ENCODE results near the gene KISS1. TPM values are rescaled to one million over a fixed set of nuclear protein-coding genes. Genes with fewer than 3 reads are reported as not detected.

Gene KISS1
- total and polyA plus RNA-seq, 8 donors = 1.1 to 8.3 (median 1.6) TPM; not detected in 5

- no peak for DNase-seq
- intact Hi-C loops (cut with DNase I; ENCODE audit: low total_unique reads) = no loop called here
- TF ChIP-seq CTCF (IDR thresholded peaks at IDR 0.05) = no peak
- no peak for TF ChIP-seq EP300 (IDR thresholded peaks at IDR 0.05)
- TF ChIP-seq POLR2A (IDR thresholded peaks at IDR 0.05) = no peak
- TF ChIP-seq POLR2AphosphoS5 (IDR thresholded peaks at IDR 0.05) = no peak
- Histone ChIP-seq H3K9me3 (no peaks in the 10 kb centered on the region), H3K4me3 (no peak overlapping the region), H3K36me3 (peaks cover 0 to 53% (median 25%) of the 10 kb centered on the region in 4 donors), H3K27me3 (no peaks in the 10 kb centered on the region), H3K27ac (no peak overlapping the region), H3K4me1 (no peaks in the 10 kb centered on the region)
- 79 to 96% (median 90%) methylated on average over 3 of the region's 3 CpGs for WGBS, 5 donors
Measured at GRCh38 chr1:204141131-204141530, 55.2 kb downstream of the KISS1 start.

Other genes with a start within 250 kb of the KISS1 start
- 10 to 100 TPM; 10.5 to 42.6 (median 11.9) TPM for gene SOX13, start 123.4 kb downstream of the KISS1 start, total RNA-seq
- 1 to 10 TPM; 4.1 to 7.3 (median 7.2) TPM for gene SOX13, start 123.4 kb downstream of the KISS1 start, polyA plus RNA-seq
- 10 to 100 TPM in 1 of 5 donors, 1 to 10 TPM in 3, under 1 TPM in 1; 0.45 to 12.2 (median 6.6) TPM for gene ETNK2, start 44.4 kb downstream of the KISS1 start, total RNA-seq
- gene ETNK2, start 44.4 kb downstream of the KISS1 start, polyA plus RNA-seq = 1 to 10 TPM; 3.8 to 8.1 (median 7.8) TPM
- not detected for gene REN, start 30.2 kb downstream of the KISS1 start, total RNA-seq
- gene REN, start 30.2 kb downstream of the KISS1 start, polyA plus RNA-seq = under 1 TPM in 1 of 3 donors, not detected in 2; 0.08 TPM
- 1 to 10 TPM in 3 of 5 donors, not detected in 2; 1.8 to 7.1 (median 5.9) TPM for gene GOLT1A, start 17.5 kb upstream of the KISS1 start, total RNA-seq
- 10 to 100 TPM in 1 of 3 donors, 1 to 10 TPM in 2; 6.6 to 16.6 (median 7.6) TPM for gene GOLT1A, start 17.5 kb upstream of the KISS1 start, polyA plus RNA-seq
- gene PLEKHA6, start 163.4 kb upstream of the KISS1 start, total RNA-seq = 10 to 100 TPM; 12.5 to 97.9 (median 39.1) TPM
- gene PLEKHA6, start 163.4 kb upstream of the KISS1 start, polyA plus RNA-seq = 10 to 100 TPM in 2 of 3 donors, 1 to 10 TPM in 1; 6.4 to 37.5 (median 32.1) TPM
- gene PPP1R15B, start 215.3 kb upstream of the KISS1 start, total RNA-seq = 10 to 100 TPM; 19.8 to 74.4 (median 51.6) TPM
- gene PPP1R15B, start 215.3 kb upstream of the KISS1 start, polyA plus RNA-seq = 10 to 100 TPM in 1 of 3 donors, 1 to 10 TPM in 2; 6.5 to 11.1 (median 9.3) TPM

All from stomach (tissue), 9 donors.